Gastroesophageal sphincter (tissue), 4 donors: Measurements from ENCODE around the gene NUAK1. TPM values are rescaled to one million over a fixed set of nuclear protein-coding genes. Genes with fewer than 3 reads are reported as not detected.

Experiments used
- ATAC-seq: fragments of 150-250 bp; one replicate; pipeline ENCODE4 v1.9.1; 2016; ENCODE audit warnings: mild to moderate bottlenecking, moderate library complexity
- H3K27ac ChIP-seq, 4 donors: fragments of 200-600 bp; sonication (generic) in 3 of 4; 1 replicate in 3 of 4; 2 replicates in 1 of 4; pipeline ENCODE4 v1.5.1; 2016 to 2019
- H3K27me3 ChIP-seq: fragments of 200-600 bp; sonication (generic); one replicate; pipeline ENCODE4 v1.5.1; 2019
- H3K36me3 ChIP-seq, 2 donors: fragments of 200-600 bp; sonication (generic); one replicate each; pipeline ENCODE4 v1.5.1; 2019; ENCODE audit warnings: control low read depth in 1 of 2
- H3K4me1 ChIP-seq, 3 donors: fragments of 200-600 bp; sonication (generic); 1 replicate in 2 of 3; 2 replicates in 1 of 3; pipeline ENCODE4 v1.5.1; 2016 to 2019; ENCODE audit warnings: control low read depth in 2 of 3
- H3K4me3 ChIP-seq, 2 donors: fragments of 200-600 bp; sonication (generic); one replicate each; pipeline ENCODE4 v1.5.1; 2019; ENCODE audit warnings: mild to moderate bottlenecking in 1 of 2, moderate library complexity in 1 of 2
- H3K9me3 ChIP-seq, 3 donors: fragments of 200-600 bp; sonication (generic); one replicate each; pipeline ENCODE4 v1.5.1; 2017 to 2019; ENCODE audit warnings: control low read depth in 2 of 3
- CTCF ChIP-seq, 4 experiments: fragments of 200-600 bp in 2 of 4; fragments of 450-650 bp in 2 of 4; sonication (generic) in 1 of 4; IDR thresholded peaks; one replicate each; pipeline ENCODE4 v1.5.1; 2017 to 2019; ENCODE audit warnings: antibody characterized with exemption in 4 of 4, mild to moderate bottlenecking in 2 of 4, moderate library complexity in 2 of 4
- EP300 ChIP-seq: sonication (generic); formaldehyde crosslinking; IDR thresholded peaks from one replicate; pipeline ENCODE4 v1.6.1; 2017; ENCODE audit warnings: antibody characterized with exemption, mild to moderate bottlenecking
- POLR2A ChIP-seq, 2 donors: fragments of 450-650 bp; IDR thresholded peaks; one replicate each; pipeline ENCODE4 v1.6.1; 2017; ENCODE audit warnings: antibody characterized with exemption in 2 of 2, mild to moderate bottlenecking in 2 of 2, moderate library complexity in 1 of 2
- POLR2AphosphoS5 ChIP-seq: sonication (generic); formaldehyde crosslinking; IDR thresholded peaks from one replicate; pipeline ENCODE4 v1.6.1; 2017; ENCODE audit warnings: antibody characterized with exemption
- WGBS, 2 donors: methylation state at CpG; one replicate each; pipeline ENCODE4 v1.1.5; 2018; ENCODE audit warnings: low coverage in 1 of 2; 5-methylcytosine and 5-hydroxymethylcytosine counted together
- total RNA-seq, 4 donors: library from RNA; depleted of rRNA; stranded (reverse); fragments of >200 nt; gene quantifications; one replicate each; pipeline ENCODE4 v1.1.0, GENCODE V29; 2016

Gene NUAK1
- total RNA-seq, 4 donors from 2014 or later = 7.4 to 27.7 (median 10.7) TPM

GRCh38 chr12:106173442-106173841 is 34.7 kb upstream of the NUAK1 start:
- Histone ChIP-seq H3K9me3 (peaks cover 0 to under 1% (median 0%) of the 10 kb centered on the region in 3 donors), H3K27ac (no peak overlapping the region), H3K27me3 (no peaks in the 10 kb centered on the region), H3K4me3 (no peak overlapping the region), H3K4me1 (peaks cover 0 to 4% (median 0%) of the 10 kb centered on the region in 3 donors), H3K36me3 (no peaks in the 10 kb centered on the region)
- 78 to 91% methylated on average over 1 of the region's 1 CpG for WGBS, 2 donors
- no peak for TF ChIP-seq POLR2AphosphoS5
- no peak for TF ChIP-seq CTCF (IDR thresholded peaks at IDR 0.05)
- no peak for TF ChIP-seq EP300
- no peak for TF ChIP-seq POLR2A (IDR thresholded peaks at IDR 0.05)
- ATAC-seq = no peak

- peak in 1 of 4 experiments; percentile 13 for TF ChIP-seq CTCF (IDR thresholded peaks at IDR 0.05)
- TF ChIP-seq EP300 = no peak
- no peak for TF ChIP-seq POLR2A (IDR thresholded peaks at IDR 0.05)
- no peak for TF ChIP-seq POLR2AphosphoS5
- Histone ChIP-seq H3K4me3 (no peak overlapping the region), H3K4me1 (peaks cover 0 to 4% (median 0%) of the 10 kb centered on the region in 3 donors), H3K36me3 (no peaks in the 10 kb centered on the region), H3K27ac (no peak overlapping the region), H3K27me3 (no peaks in the 10 kb centered on the region), H3K9me3 (peaks cover 0 to 9% (median 0%) of the 10 kb centered on the region in 3 donors)
- ATAC-seq = no peak
- 29 to 58% methylated on average over 3 to 4 of the region's 4 CpGs for WGBS, 2 donors
These were observed 32.5 kb upstream of the NUAK1 start for GRCh38 chr12:106171117-106171750.

GRCh38 chr12:106170285-106170684 is 31.5 kb upstream of the NUAK1 start:
- no peaks in the 10 kb centered on the region for H3K27me3 ChIP-seq
- 64 to 66% methylated on average over 4 of the region's 4 CpGs for WGBS, 2 donors
- TF ChIP-seq POLR2AphosphoS5 (no peak), POLR2A (IDR thresholded peaks at IDR 0.05) (no peak), CTCF (IDR thresholded peaks at IDR 0.05) (no peak), EP300 (no peak)
- H3K4me3 ChIP-seq = no peak overlapping the region
- H3K27ac ChIP-seq = no peak overlapping the region
- H3K36me3 ChIP-seq = no peaks in the 10 kb centered on the region
- no peak for ATAC-seq
- peaks cover 0 to 9% (median 0%) of the 10 kb centered on the region in 3 donors for H3K9me3 ChIP-seq
- H3K4me1 ChIP-seq = peaks cover 0 to 4% (median 0%) of the 10 kb centered on the region in 3 donors

- TF ChIP-seq POLR2A (IDR thresholded peaks at IDR 0.05) = no peak
- Histone ChIP-seq H3K27ac (no peak overlapping the region), H3K4me3 (no peak overlapping the region), H3K4me1 (no peaks in the 10 kb centered on the region), H3K9me3 (peaks cover 0 to 9% (median 0%) of the 10 kb centered on the region in 3 donors), H3K27me3 (peaks cover 15% of the 10 kb centered on the region), H3K36me3 (no peaks in the 10 kb centered on the region)
- no CpG with 5 or more reads among the region's 3 CpGs for WGBS, 2 donors
- ATAC-seq = no peak
These were observed 25.0 kb upstream of the NUAK1 start for GRCh38 chr12:106163712-106164111.

- Histone ChIP-seq H3K36me3 (no peaks in the 10 kb centered on the region), H3K4me3 (no peak overlapping the region), H3K27me3 (peaks cover 15% of the 10 kb centered on the region), H3K27ac (no peak overlapping the region), H3K4me1 (no peaks in the 10 kb centered on the region), H3K9me3 (no peaks in the 10 kb centered on the region)
- no peak for TF ChIP-seq POLR2A (IDR thresholded peaks at IDR 0.05)
- TF ChIP-seq EP300 = no peak
- no peak for TF ChIP-seq POLR2AphosphoS5
- TF ChIP-seq CTCF (IDR thresholded peaks at IDR 0.05) = no peak
- 82 to 86% methylated on average over 1 to 2 of the region's 2 CpGs for WGBS, 2 donors
- ATAC-seq = no peak
These were observed 22.7 kb upstream of the NUAK1 start for GRCh38 chr12:106161491-106161890.
